AG04450 (cell line): Measurements from ENCODE around the gene CRELD2. TPM values are rescaled to one million over a fixed set of nuclear protein-coding genes. Genes with fewer than 3 reads are reported as not detected.

Experiments used
- CTCF ChIA-PET: fragments of 300-600, 350-600 bp; formaldehyde crosslinking; extraction: SDS; loops from one replicate; lab custom pipeline; 2022; ENCODE audit warnings: antibody characterized with exemption, inconsistent platforms; lab: Charles Lee
- POLR2A ChIA-PET: fragments of 350-600 bp; formaldehyde crosslinking; extraction: SDS; loops from one replicate; lab custom pipeline; 2021; ENCODE audit warnings: antibody characterized with exemption, inconsistent platforms; lab: Yijun Ruan, JAX
- DNase-seq: peaks from one replicate; pipeline ENCODE4 v3.0.0-alpha.2; 2011; ENCODE audit warnings: low read depth, low spot score
- H3K27ac ChIP-seq: one replicate; pipeline ENCODE4 v1.5.1; 2012; ENCODE audit warnings: low read depth, low read length, control low read depth
- H3K27me3 ChIP-seq: one replicate; pipeline ENCODE4 v1.6.0; 2012; ENCODE audit warnings: low read length; ENCODE audit not compliant: control insufficient read depth, insufficient read depth
- H3K4me3 ChIP-seq: 2 replicates; pipeline ENCODE4 v1.5.1; 2011; ENCODE audit warnings: mild to moderate bottlenecking, low read depth, low read length, control low read depth
- H3K9me3 ChIP-seq: 2 replicates; pipeline ENCODE4 v1.5.1; 2012; ENCODE audit warnings: low read length; ENCODE audit not compliant: control insufficient read depth, insufficient read depth
- CTCF ChIP-seq: IDR thresholded peaks from 2 replicates; pipeline ENCODE4 v1.5.1; 2011; ENCODE audit warnings: low read depth, low read length, control low read depth, inconsistent platforms
- polyA plus RNA-seq: library from polyadenylated mRNA; depleted of rRNA; stranded (reverse); fragments of >200 nt; gene quantifications from 2 replicates; pipeline ENCODE4 v1.2.3, GENCODE V29; 2011

CRELD2 gene
- polyA plus RNA-seq, 1 experiment = 31.6 TPM

- ChIA-PET POLR2A (no interaction called here), CTCF (no interaction called here)
- no peak overlapping the region for H3K4me3 ChIP-seq
- peaks cover 17% of the 10 kb centered on the region for H3K9me3 ChIP-seq
- DNase-seq = no peak
- no peak overlapping the region for H3K27ac ChIP-seq
- no peak for TF ChIP-seq CTCF
- no peaks in the 10 kb centered on the region for H3K27me3 ChIP-seq
Observed at GRCh38 chr22:49894322-49895054, 23.9 kb upstream of the CRELD2 start.

- no peaks in the 10 kb centered on the region for H3K27me3 ChIP-seq
- no peak overlapping the region for H3K27ac ChIP-seq
- H3K4me3 ChIP-seq = no peak overlapping the region
- TF ChIP-seq CTCF = no peak
- DNase-seq = no peak
- ChIA-PET POLR2A (no interaction called here), CTCF (no interaction called here)
- peaks cover 6% of the 10 kb centered on the region for H3K9me3 ChIP-seq
Observed at GRCh38 chr22:49896201-49896600, 22.2 kb upstream of the CRELD2 start.

GRCh38 chr22:49897015-49897684 is 21.3 kb upstream of the CRELD2 start:
- peaks cover 6% of the 10 kb centered on the region for H3K9me3 ChIP-seq
- ChIA-PET CTCF (no interaction called here), POLR2A (no interaction called here)
- H3K27ac ChIP-seq = no peak overlapping the region
- H3K4me3 ChIP-seq = no peak overlapping the region
- H3K27me3 ChIP-seq = no peaks in the 10 kb centered on the region
- DNase-seq = no peak
- no peak for TF ChIP-seq CTCF

GRCh38 chr22:49899530-49899929 is 18.9 kb upstream of the CRELD2 start:
- Histone ChIP-seq H3K27me3 (no peaks in the 10 kb centered on the region), H3K27ac (no peak overlapping the region), H3K9me3 (peaks cover 3% of the 10 kb centered on the region), H3K4me3 (no peak overlapping the region)
- no peak for TF ChIP-seq CTCF
- ChIA-PET POLR2A (no interaction called here), CTCF (no interaction called here)
- DNase-seq = no peak
